ENCODE measurements around the gene KRT77.

DNA sequence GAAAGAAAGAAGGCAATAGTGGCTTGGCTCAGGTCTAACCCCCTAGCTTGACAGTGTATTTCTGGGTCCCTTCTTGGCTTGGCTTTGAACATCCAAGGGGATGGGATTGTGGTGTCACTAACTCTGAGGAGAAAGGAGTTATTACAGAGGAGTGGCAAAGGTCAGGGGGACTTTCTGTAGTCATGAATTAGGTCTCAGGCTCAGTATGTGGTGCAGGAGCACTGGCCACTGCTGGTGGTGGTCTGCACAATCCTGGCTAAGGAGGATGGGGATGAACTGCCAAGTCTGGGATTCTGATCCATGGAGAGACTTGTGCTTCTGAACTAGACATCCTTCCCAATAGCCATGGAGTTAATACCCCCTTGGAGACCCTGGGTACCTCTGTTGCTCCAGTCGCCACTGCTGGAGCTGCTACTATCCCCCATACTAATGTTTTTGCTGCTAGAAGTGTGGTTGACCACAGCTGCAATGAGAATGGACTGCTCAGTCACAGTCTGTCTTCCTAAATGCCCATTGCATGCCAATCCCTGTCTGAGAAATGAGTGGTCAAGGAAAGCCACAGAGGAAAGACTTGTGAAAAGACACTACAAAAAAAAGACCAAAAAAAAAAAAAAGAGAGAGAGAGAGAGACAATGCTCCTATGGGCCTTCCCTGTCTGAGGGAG, 41.3 kb upstream of the KRT77 start:
- TF ChIP-seq, protein P1, sequence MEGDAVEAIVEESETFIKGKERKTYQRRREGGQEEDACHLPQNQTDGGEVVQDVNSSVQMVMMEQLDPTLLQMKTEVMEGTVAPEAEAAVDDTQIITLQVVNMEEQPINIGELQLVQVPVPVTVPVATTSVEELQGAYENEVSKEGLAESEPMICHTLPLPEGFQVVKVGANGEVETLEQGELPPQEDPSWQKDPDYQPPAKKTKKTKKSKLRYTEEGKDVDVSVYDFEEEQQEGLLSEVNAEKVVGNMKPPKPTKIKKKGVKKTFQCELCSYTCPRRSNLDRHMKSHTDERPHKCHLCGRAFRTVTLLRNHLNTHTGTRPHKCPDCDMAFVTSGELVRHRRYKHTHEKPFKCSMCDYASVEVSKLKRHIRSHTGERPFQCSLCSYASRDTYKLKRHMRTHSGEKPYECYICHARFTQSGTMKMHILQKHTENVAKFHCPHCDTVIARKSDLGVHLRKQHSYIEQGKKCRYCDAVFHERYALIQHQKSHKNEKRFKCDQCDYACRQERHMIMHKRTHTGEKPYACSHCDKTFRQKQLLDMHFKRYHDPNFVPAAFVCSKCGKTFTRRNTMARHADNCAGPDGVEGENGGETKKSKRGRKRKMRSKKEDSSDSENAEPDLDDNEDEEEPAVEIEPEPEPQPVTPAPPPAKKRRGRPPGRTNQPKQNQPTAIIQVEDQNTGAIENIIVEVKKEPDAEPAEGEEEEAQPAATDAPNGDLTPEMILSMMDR (IDR thresholded peaks at IDR 0.05) = no peak
- TF ChIP-seq POLR2A (IDR thresholded peaks at IDR 0.05) (no peak), EP300 (IDR thresholded peaks at IDR 0.05) (no peak)

Measured in sigmoid colon (tissue), 4 donors.